ENCODE data around the gene SAMMSON.

SAMMSON gene

GRCh38 chr3:69997631-69998307 is 1.8 kb upstream of the SAMMSON start:
- Histone ChIP-seq H3K36me3 (no peaks in the 10 kb centered on the region), H3K9me3 (no peaks in the 10 kb centered on the region), H3K4me3 (ENCODE audit: low read depth in 1 of 2, low read length in 1 of 2) (no peak overlapping the region), H3K4me1 (ENCODE audit: control insufficient read depth in 1 of 2, insufficient read depth in 1 of 2, low read depth in 1 of 2, low read length in 1 of 2) (no peaks in the 10 kb centered on the region), H3K27ac (no peak overlapping the region), H3K27me3 (no peaks in the 10 kb centered on the region)
- TF ChIP-seq, protein P1, sequence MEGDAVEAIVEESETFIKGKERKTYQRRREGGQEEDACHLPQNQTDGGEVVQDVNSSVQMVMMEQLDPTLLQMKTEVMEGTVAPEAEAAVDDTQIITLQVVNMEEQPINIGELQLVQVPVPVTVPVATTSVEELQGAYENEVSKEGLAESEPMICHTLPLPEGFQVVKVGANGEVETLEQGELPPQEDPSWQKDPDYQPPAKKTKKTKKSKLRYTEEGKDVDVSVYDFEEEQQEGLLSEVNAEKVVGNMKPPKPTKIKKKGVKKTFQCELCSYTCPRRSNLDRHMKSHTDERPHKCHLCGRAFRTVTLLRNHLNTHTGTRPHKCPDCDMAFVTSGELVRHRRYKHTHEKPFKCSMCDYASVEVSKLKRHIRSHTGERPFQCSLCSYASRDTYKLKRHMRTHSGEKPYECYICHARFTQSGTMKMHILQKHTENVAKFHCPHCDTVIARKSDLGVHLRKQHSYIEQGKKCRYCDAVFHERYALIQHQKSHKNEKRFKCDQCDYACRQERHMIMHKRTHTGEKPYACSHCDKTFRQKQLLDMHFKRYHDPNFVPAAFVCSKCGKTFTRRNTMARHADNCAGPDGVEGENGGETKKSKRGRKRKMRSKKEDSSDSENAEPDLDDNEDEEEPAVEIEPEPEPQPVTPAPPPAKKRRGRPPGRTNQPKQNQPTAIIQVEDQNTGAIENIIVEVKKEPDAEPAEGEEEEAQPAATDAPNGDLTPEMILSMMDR (IDR thresholded peaks at IDR 0.05): no peak

GRCh38 chr3:69998759-69999139 is 784 bp upstream of the SAMMSON start:
- Histone ChIP-seq H3K27me3 (no peaks in the 10 kb centered on the region), H3K27ac (no peak overlapping the region), H3K4me1 (ENCODE audit: control insufficient read depth in 1 of 2, insufficient read depth in 1 of 2, low read depth in 1 of 2, low read length in 1 of 2) (no peaks in the 10 kb centered on the region), H3K9me3 (no peaks in the 10 kb centered on the region), H3K36me3 (no peaks in the 10 kb centered on the region), H3K4me3 (ENCODE audit: low read depth in 1 of 2, low read length in 1 of 2) (no peak overlapping the region)
- TF ChIP-seq, protein P1 (IDR thresholded peaks at IDR 0.05): no peak

- Histone ChIP-seq H3K4me1 (ENCODE audit: control insufficient read depth in 1 of 2, insufficient read depth in 1 of 2, low read depth in 1 of 2, low read length in 1 of 2) (no peaks in the 10 kb centered on the region), H3K9me3 (no peaks in the 10 kb centered on the region), H3K27ac (no peak overlapping the region), H3K36me3 (no peaks in the 10 kb centered on the region), H3K27me3 (no peaks in the 10 kb centered on the region), H3K4me3 (ENCODE audit: low read depth in 1 of 2, low read length in 1 of 2) (no peak overlapping the region)
- TF ChIP-seq, protein P1 (IDR thresholded peaks at IDR 0.05): no peak
These were observed 486 bp downstream of the SAMMSON start for GRCh38 chr3:70000028-70000410.

DNA sequence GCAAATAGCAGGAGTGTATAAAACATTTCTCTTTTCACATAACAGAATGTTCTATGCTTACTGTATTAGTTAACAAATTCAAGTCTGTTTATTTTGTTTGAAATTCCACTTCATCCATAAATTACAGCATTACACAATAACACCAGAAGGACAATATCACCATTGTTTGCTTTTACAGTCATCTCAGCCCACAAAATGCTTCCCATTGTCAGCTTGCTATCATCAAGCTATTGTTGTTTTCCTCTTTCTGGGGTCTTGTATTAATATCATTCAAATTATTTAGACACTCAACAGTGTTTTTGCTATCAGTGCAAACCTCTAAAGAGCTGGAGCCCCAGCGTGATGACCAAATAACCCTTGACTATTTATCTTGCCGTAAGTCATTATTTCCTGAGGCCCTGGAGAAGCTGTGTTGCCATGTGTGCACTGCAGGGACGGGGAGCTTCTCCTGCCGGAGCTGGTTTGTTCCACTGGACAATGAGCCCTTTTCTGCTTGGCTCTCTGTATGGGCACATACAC is 1.1 kb downstream of the SAMMSON start:
- H3K4me3 ChIP-seq (ENCODE audit: low read depth in 1 of 2, low read length in 1 of 2): no peak overlapping the region
- TF ChIP-seq, protein P1 (IDR thresholded peaks at IDR 0.05): no peak
- H3K36me3 ChIP-seq: no peaks in the 10 kb centered on the region
- H3K27ac ChIP-seq: no peak overlapping the region
- no peaks in the 10 kb centered on the region for H3K4me1 ChIP-seq (ENCODE audit: control insufficient read depth in 1 of 2, insufficient read depth in 1 of 2, low read depth in 1 of 2, low read length in 1 of 2)
- H3K9me3 ChIP-seq: no peaks in the 10 kb centered on the region
- no peaks in the 10 kb centered on the region for H3K27me3 ChIP-seq

DNA sequence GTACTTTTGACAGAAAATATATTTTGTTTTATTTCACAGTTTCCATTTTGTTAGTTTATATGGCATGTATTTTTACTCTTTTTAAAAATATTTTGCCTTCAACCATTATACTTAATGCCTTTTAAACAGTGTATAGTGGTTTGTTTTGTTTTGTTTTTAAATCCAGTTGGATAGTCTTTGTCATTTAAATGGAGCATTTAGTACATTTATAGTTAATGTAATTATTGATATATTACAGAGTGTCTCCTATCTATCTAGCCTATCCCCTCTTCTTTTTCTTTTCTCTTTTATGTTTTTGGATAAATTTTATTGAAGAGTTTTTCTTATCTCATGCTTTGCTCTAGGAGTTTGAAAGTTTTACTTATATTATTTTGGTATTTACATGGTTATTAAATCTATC is 3.6 kb downstream of the SAMMSON start:
- Histone ChIP-seq H3K36me3 (no peaks in the 10 kb centered on the region), H3K27ac (no peak overlapping the region), H3K27me3 (no peaks in the 10 kb centered on the region), H3K4me3 (ENCODE audit: low read depth in 1 of 2, low read length in 1 of 2) (no peak overlapping the region), H3K4me1 (ENCODE audit: control insufficient read depth in 1 of 2, insufficient read depth in 1 of 2, low read depth in 1 of 2, low read length in 1 of 2) (no peaks in the 10 kb centered on the region), H3K9me3 (no peaks in the 10 kb centered on the region)
- TF ChIP-seq, protein P1 (IDR thresholded peaks at IDR 0.05): no peak

Measured in neutrophil (primary cell).